Activated CD4-positive, alpha-beta T cell treated with anti-CD3 and anti-CD28 coated beads for 4 hours (primary cell): ENCODE data around the gene CCDC80.
"Not testable (repeated sequence)": the region's sequence is repeated elsewhere in the genome, so short reads cannot be mapped to it uniquely, and the experiment has no call there.

ENCODE experiments used
- DNase-seq, 2 donors: peaks; one replicate each; pipeline ENCODE4 v3.0.0-alpha.2; 2020

CCDC80 gene

DNA sequence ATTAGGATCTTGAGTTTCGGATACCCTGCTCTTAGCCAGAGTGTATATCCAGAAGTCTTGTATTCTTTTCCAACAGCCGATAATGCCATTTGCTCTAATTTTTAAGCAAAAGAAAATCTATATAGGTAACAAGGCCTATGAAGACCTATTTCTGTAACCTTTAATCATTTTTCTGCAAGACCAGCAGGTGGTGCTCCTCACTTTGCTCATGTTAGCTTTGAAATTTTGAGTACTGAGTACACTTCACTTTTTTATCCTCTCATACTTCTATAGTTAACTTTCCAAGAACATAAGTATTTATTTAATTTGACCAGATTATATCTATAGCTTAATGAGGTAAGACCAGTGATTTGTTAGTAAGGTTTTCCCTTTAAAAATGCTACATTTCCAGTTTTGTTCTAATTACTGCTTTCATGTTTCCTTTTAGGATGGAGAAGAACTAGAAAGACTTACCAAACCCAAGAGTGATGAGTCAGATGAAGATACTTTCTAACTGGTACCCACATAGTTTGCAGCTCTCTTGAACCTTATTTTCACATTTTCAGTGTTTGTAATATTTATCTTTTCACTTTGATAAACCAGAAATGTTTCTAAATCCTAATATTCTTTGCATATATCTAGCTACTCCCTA lies 58.6 kb downstream of the CCDC80 start:
- DNase-seq, result peak; percentile 6 to 26

DNA sequence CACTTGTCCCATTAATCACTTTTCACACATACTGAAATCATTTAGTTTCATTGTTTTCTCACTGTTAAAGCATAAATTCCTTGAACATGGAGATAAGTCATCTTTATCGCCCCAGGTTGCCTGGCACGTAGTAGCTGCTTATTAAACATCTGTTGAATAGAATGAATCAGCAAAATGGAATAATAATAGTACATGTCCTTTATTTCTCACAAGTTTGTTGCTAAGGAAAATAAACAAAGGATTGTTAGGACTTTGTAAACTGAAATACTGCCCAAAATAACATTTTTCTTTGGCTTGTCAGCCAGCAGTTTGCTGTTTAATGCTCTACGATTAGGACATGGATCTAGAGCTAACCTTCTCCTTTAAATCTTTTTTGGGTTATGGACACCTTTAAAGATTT lies 61.2 kb downstream of the CCDC80 start:
- DNase-seq, result no peak

DNA sequence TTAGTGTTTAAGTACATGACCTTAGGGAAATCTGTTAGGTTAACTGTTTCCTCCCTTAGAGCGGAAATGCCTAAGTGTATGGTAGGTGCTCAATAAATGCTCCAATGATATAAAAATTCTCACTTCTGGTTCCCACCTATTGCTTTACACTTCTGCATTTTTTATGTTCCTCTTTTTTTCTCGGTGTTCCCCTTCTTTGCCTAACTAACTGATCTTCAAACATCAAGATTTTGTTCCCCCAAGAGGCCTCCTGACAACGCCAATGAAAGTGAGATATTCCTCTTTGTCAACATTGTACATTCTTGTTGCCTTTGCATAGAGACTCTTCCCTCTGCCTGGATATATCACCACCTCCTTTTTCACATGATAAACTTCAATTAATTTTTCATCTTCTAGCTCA lies 61.7 kb downstream of the CCDC80 start:
- no peak for DNase-seq

DNA sequence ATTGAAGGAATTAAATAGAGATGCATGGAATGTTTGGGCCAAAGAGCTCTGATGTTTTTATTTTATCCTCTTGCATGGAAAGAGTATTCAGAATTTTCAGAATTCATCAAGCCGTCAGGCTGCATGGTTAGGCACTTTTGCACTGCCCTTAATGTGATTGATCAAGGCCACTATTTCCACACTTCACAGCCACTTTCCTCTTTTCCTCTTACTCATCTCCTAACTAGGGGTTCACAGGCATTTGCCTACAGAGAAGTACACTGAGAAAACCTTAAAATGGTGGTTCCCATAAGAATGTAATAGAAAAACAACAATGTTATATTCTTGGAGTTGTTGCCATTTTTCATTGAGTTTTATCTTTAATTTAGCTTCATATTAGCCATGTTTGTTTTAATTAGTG lies 68.2 kb downstream of the CCDC80 start:
- DNase-seq, result no peak

DNA sequence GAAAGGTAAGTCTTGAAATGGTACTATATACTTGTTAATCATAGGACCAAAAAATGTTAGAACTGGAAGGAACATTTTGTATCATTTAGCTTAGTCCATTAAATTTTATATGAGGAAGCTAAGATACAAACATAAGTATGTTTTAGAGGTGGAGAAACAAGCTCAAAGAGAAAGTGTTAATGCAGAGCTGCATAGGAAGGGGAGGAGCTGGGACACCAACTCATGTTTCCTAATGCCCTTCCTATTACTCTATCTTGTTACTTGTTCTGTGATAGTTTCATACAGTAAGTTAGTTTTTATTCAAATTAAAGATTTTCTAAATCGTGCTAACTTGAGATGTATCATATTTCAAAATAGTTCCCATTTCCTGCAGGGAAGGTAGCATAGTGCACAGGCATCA lies 71.7 kb downstream of the CCDC80 start:
- DNase-seq, result no peak

DNA sequence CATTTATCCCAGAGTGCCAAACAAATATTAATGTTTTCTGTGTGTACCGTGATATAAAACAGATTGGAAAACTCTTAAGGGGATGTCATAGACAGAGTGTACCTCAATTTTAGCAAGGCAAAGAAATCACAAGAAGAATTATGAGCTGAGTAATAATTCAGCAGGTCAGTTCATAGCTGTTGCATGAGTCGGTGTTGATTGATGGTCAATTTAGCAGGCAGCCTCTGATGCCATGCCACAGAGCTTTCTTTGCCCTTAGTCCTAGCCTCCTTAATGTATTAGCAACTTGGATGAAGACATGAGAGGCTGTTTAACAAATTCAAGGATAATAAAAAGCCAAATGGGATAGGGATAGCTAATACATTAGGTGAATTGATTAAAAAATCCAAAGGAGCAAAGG lies 72.3 kb downstream of the CCDC80 start:
- DNase-seq, result no peak

DNA sequence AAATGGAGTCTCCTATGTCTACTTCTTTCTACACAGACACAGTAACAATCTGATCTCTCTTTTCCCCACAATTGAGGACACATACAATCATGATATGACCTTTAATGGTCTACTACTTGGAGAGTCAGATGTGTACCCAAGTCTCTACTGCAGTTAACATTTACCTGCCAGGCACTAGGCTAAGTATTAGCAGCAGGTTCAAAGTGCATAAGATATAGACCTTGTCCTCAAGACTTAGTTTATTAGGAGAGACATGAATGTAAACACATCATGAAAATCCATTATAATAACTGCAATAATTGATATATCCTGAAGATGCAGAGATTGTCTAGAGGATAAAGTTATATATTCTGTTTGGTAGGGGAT lies 76.0 kb downstream of the CCDC80 start:
- DNase-seq, result no peak

DNA sequence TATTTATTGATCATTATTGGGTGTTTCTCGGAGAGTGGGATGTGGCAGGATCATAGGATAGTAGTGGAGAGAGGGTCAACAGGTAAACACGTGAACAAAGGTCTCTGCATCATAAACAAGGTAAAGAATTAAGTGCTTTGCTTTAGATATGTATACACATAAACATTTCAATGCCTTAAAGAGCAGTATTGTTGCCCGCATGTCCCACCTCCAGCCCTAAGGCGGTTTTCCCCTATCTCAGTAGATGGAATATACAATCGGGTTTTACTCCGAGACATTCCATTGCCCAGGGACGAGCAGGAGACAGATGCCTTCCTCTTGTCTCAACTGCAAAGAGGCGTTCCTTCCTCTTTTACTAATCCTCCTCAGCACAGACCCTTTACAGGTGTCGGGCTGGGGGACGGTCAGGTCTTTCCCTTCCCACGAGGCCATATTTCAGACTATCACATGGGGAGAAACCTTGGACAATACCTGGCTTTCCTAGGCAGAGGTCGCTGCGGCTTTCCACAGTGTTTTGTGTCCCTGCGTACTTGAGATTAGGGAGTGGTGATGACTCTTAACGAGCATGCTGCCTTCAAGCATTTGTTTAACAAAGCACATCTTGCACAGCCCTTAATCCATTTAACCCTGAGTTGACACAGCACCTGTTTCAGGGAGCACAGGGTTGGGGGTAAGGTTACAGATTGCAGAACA lies 76.5 kb downstream of the CCDC80 start:
- not testable (repeated sequence) for DNase-seq

DNA sequence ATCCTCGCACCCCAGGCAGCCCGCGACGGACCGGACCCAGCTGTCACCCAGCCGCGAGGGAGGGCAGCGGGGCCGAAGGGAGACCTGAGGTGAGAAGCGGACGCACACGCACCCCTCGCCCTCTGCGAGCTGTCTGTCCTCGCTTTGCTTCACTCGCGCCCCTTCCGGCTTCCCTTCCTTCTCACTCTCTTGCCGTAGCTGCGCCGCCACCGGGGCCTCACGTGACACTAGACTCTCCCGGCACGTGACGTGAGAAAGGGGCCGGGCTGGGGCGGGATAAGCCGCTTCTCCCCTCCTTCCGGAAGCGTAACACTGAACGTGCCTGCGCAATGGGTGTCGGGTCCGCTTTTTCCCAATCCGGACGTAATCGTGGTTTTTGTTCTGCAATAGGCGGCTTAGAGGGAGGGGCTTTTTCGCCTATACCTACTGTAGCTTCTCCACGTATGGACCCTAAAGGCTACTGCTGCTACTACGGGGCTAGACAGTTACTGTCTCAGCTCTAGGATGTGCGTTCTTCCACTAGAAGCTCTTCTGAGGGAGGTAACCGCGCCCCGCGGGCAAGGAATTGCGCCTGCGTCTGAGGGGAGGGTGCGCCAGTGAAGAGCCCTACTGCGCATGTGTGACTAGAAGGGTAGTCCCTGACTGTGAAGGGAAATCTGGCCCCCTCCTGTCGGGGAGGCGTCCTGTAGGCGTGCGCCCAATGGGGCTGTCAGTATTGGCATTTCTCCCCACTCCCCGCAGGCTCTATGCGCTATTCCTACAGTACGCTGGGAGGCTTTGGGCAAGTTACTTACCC lies 79.0 kb downstream of the CCDC80 start, which contains the start of the genes ATG3 and SLC35A5:
TSS of gene ATG3 (minus strand) at position 229 of the 796 bp plus-strand sequence. CDS start 434 bp downstream, outside the sequence.
TSS of gene SLC35A5 (plus strand) at position 312 of the 796 bp plus-strand sequence. CDS start 1,359 bp downstream, outside the sequence.
- peak; percentile 97 to 99 for DNase-seq

DNA sequence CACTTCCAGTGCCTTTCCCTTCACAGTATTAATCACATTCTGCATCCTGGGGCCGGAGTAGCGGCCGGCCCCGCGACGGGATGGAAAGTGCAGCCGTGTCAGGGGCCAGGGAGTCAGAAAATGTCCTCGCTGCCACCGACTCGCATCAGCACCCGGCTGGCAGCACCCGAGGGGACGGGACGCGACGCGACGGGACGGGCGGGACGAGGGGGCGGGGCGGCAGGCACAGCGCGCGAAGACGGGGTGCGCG lies 79.5 kb downstream of the CCDC80 start:
- DNase-seq, result peak in 1 of 2 donors; percentile 83

- peak; percentile 57 to 62 for DNase-seq
These were observed 80.0 kb downstream of the CCDC80 start for GRCh38 chr3:112560721-112561483.

- no peak for DNase-seq
These were observed 80.6 kb downstream of the CCDC80 start for GRCh38 chr3:112560307-112560706.

GRCh38 chr3:112557976-112558375 lies 83.0 kb downstream of the CCDC80 start:
- no peak for DNase-seq

GRCh38 chr3:112555535-112556170 lies 85.3 kb downstream of the CCDC80 start:
- no peak for DNase-seq

DNA sequence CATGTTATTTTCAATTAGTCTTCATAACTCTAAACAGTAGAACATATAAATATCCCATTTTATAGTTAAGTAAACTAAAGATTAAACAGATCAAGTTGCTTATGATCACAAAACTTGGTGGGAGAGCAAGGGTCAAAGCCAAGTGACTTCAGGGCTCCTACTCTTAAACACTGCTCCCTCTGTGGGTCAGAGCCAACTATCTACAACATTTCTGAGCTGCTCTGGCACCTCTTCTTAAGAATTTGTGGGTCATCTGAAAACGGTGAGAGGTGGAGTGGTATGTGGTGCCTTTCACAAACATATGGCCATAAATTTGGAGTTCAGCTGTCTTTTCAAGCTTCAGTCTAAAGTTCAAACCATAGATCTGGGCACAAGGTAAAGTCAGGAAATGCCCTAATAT lies 90.1 kb downstream of the CCDC80 start:
- DNase-seq, result no peak
